Ascending aorta (tissue), 2 donors: ENCODE measurements around the gene ENPP3. TPM values are rescaled to one million over a fixed set of nuclear protein-coding genes. Genes with fewer than 3 reads are reported as not detected.

Experiments used
- DNase-seq, 2 donors: peaks; one replicate each; pipeline ENCODE4 v3.0.0-alpha.2; 2019; ENCODE audit warnings: low spot score in 2 of 2
- H3K27ac ChIP-seq, 2 donors: fragments of 200-600 bp; sonication (generic); one replicate each; pipeline ENCODE4 v1.5.1; 2016 to 2017; ENCODE audit warnings: mild to moderate bottlenecking in 1 of 2
- H3K27me3 ChIP-seq: fragments of 200-600 bp; sonication (generic); one replicate; pipeline ENCODE4 v1.5.1; 2017
- H3K36me3 ChIP-seq, 2 donors: fragments of 200-600 bp; sonication (generic); one replicate each; pipeline ENCODE4 v1.5.1; 2016
- H3K4me1 ChIP-seq, 2 donors: fragments of 200-600 bp; sonication (generic); one replicate each; pipeline ENCODE4 v1.5.1; 2016 to 2017; ENCODE audit warnings: mild to moderate bottlenecking in 1 of 2
- H3K4me3 ChIP-seq, 2 donors: fragments of 200-600 bp; sonication (generic); one replicate each; pipeline ENCODE4 v1.5.1; 2016 to 2017; ENCODE audit warnings: mild to moderate bottlenecking in 1 of 2
- H3K9me3 ChIP-seq, 2 donors: fragments of 200-600 bp; sonication (generic); one replicate each; pipeline ENCODE4 v1.5.1; 2016
- CTCF ChIP-seq, 3 experiments: fragments of 200-600 bp in 2 of 3; fragments of 450-650 bp in 1 of 3; sonication (generic) in 2 of 3; IDR thresholded peaks; one replicate each; pipeline ENCODE4 v1.5.1; 2016 to 2019; ENCODE audit warnings: antibody characterized with exemption in 3 of 3, mild to moderate bottlenecking in 1 of 3, moderate library complexity in 1 of 3
- intact Hi-C: fragments of 100-400 bp; cut with DNase I; formaldehyde crosslinking; loops from one replicate; pipeline ENCODE4 v1.15.1; 2023
- total RNA-seq: library from RNA; depleted of rRNA; stranded (reverse); fragments of >200 nt; gene quantifications from one replicate; pipeline ENCODE4 v1.1.0, GENCODE V29; 2016

The ENPP3 gene
- total RNA-seq, 1 donor from 2014 or later, result not detected

DNA sequence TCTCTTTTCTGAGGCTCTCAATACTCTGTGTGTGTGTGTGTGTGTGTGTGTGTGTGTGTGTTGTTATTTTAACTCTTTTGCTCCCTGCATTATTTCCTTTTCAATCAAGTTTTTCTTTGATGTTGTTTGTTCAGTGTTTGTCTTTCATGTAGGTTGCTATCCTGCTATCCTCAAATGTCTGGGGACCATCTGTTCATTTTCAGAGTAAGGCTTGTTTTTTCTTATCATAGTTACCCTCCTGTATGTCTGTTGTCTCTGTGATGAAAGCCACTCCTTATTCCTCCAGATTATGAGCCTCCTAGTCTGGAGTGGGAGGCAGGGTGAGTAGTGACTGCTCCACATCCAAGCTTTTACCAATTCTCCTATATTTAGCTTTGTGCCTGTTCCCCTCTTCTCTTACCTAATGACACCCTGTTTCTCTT, 9.2 kb downstream of the ENPP3 start:
- Histone ChIP-seq H3K4me1 (no peaks in the 10 kb centered on the region), H3K27me3 (no peaks in the 10 kb centered on the region), H3K4me3 (no peak overlapping the region), H3K27ac (no peak overlapping the region), H3K9me3 (no peaks in the 10 kb centered on the region), H3K36me3 (no peaks in the 10 kb centered on the region)
- intact Hi-C loops, result no loop called here
- no peak for TF ChIP-seq CTCF (IDR thresholded peaks at IDR 0.05)
- no peak for DNase-seq

DNA sequence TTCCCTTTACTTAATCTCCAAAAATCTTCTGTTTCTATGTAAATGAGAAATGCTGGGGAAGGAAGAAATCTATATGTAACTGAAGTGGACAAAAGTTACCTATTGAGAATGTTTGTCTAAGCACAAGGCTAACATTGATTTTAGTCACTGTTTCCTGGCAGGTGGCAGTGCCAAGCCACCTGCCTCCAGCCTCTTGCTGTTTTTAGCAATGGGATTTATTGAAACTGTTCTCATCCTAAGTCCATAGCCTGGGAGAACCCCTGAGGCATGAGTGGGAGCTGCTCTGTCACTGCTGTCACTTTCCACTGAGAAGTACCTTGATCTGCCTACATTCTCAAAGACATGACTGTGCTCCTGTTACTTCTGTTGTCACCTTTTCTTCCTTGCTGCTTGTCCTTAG, 14.7 kb downstream of the ENPP3 start:
- H3K9me3 ChIP-seq, result no peaks in the 10 kb centered on the region
- no peaks in the 10 kb centered on the region for H3K4me1 ChIP-seq
- no peaks in the 10 kb centered on the region for H3K36me3 ChIP-seq
- H3K27me3 ChIP-seq, result no peaks in the 10 kb centered on the region
- no peak overlapping the region for H3K4me3 ChIP-seq
- H3K27ac ChIP-seq, result no peak overlapping the region
- intact Hi-C loops, result no loop called here
- no peak for TF ChIP-seq CTCF (IDR thresholded peaks at IDR 0.05)
- no peak for DNase-seq

GRCh38 chr6:131652472-131652871, 15.4 kb downstream of the ENPP3 start:
- DNase-seq, result no peak
- Histone ChIP-seq H3K9me3 (no peaks in the 10 kb centered on the region), H3K27me3 (no peaks in the 10 kb centered on the region), H3K27ac (no peak overlapping the region), H3K4me1 (no peaks in the 10 kb centered on the region), H3K36me3 (no peaks in the 10 kb centered on the region), H3K4me3 (no peak overlapping the region)
- intact Hi-C loops, result no loop called here
- TF ChIP-seq CTCF (IDR thresholded peaks at IDR 0.05), result no peak

DNA sequence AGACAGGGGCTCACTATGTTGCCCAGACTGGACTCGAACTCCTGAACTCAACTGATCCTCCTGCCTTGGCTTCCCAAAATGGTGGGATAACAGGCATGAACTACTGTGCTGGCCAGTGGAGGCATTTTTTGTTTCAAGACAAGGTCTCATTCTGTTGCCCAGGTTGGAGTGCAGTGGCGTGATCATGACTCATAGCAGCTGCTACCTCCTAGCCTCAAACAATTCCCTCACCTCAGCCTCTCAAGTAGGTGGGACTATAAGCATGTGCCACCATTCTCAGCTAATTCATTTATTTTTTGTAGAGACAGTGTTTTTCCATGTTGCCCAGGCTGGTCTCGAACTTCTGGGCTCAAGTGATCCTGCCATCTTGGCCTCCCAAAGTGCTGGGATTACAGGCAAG, 17.2 kb downstream of the ENPP3 start:
- no peaks in the 10 kb centered on the region for H3K27me3 ChIP-seq
- intact Hi-C loops, result no loop called here
- H3K9me3 ChIP-seq, result no peaks in the 10 kb centered on the region
- H3K36me3 ChIP-seq, result no peaks in the 10 kb centered on the region
- no peaks in the 10 kb centered on the region for H3K4me1 ChIP-seq
- no peak overlapping the region for H3K27ac ChIP-seq
- no peak for TF ChIP-seq CTCF (IDR thresholded peaks at IDR 0.05)
- H3K4me3 ChIP-seq, result no peak overlapping the region
- DNase-seq, result no peak

GRCh38 chr6:131655387-131655786, 18.3 kb downstream of the ENPP3 start:
- H3K27me3 ChIP-seq, result no peaks in the 10 kb centered on the region
- no peaks in the 10 kb centered on the region for H3K4me1 ChIP-seq
- TF ChIP-seq CTCF (IDR thresholded peaks at IDR 0.05), result no peak
- H3K36me3 ChIP-seq, result no peaks in the 10 kb centered on the region
- DNase-seq, result no peak
- no peaks in the 10 kb centered on the region for H3K9me3 ChIP-seq
- intact Hi-C loops, result no loop called here
- no peak overlapping the region for H3K4me3 ChIP-seq
- no peak overlapping the region for H3K27ac ChIP-seq

DNA sequence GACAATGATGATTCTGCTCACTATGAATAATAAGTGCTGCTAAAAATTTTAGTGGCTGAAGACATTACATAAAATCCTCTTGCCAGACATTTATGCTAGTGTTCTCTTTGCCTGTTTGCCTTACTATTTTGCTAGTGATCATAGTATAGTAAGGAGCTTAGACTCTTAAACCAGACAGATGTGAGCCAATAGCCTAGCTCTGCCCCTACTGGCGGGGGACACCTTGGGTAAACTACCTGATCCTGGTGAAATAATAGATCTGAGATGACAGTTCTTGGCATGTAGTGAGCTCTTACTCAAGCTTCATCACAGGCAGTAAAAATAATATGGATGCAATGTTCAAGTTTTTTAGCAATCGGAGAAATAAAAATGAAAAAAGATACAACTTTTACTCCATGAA, 18.8 kb downstream of the ENPP3 start:
- no peak for DNase-seq
- no peak for TF ChIP-seq CTCF (IDR thresholded peaks at IDR 0.05)
- Histone ChIP-seq H3K4me3 (no peak overlapping the region), H3K27me3 (no peaks in the 10 kb centered on the region), H3K9me3 (no peaks in the 10 kb centered on the region), H3K27ac (no peak overlapping the region), H3K4me1 (no peaks in the 10 kb centered on the region), H3K36me3 (no peaks in the 10 kb centered on the region)
- intact Hi-C loops, result no loop called here
